ENCODE data around the gene MINDY1. TPM values are rescaled to one million over a fixed set of nuclear protein-coding genes. Genes with fewer than 3 reads are reported as not detected.

MINDY1 gene
- total RNA-seq, 4 donors from 2014 or later: 28.5 to 36.6 (median 30.8) TPM

GRCh38 chr1:151003180-151003579 is 3.5 kb downstream of the MINDY1 start:
- DNase-seq (ENCODE audit: low spot score in 2 of 2): no peak
- no peak for TF ChIP-seq POLR2A (IDR thresholded peaks at IDR 0.05)
- no peak for TF ChIP-seq CTCF (IDR thresholded peaks at IDR 0.05)
- H3K4me3 ChIP-seq (ENCODE audit: low read depth, poor library complexity, severe bottlenecking): no peak overlapping the region
- intact Hi-C loops (cut with DNase I; ENCODE audit: low total_unique reads): no loop called here

- H3K4me3 ChIP-seq (ENCODE audit: low read depth, poor library complexity, severe bottlenecking): no peak overlapping the region
- WGBS, 2 donors: 47 to 51% methylated on average over 2 of the region's 2 CpGs
Measured at GRCh38 chr1:151002611-151003010, 4.1 kb downstream of the MINDY1 start.

GRCh38 chr1:151002051-151002450 is 4.7 kb downstream of the MINDY1 start:
- TF ChIP-seq POLR2A (IDR thresholded peaks at IDR 0.05) (no peak), CTCF (IDR thresholded peaks at IDR 0.05) (no peak)
- no peak for DNase-seq (ENCODE audit: low spot score in 2 of 2)
- no peak overlapping the region for H3K4me3 ChIP-seq (ENCODE audit: low read depth, poor library complexity, severe bottlenecking)
- intact Hi-C loops (cut with DNase I; ENCODE audit: low total_unique reads): no loop called here
- WGBS, 2 donors: 61 to 72% methylated on average over 3 of the region's 3 CpGs

More at GRCh38 chr1:151002611-151003010, 4.1 kb downstream of the MINDY1 start:
- TF ChIP-seq CTCF (IDR thresholded peaks at IDR 0.05) (no peak), POLR2A (IDR thresholded peaks at IDR 0.05) (no peak)
- no peak for DNase-seq (ENCODE audit: low spot score in 2 of 2)
- intact Hi-C loops (cut with DNase I; ENCODE audit: low total_unique reads): no loop called here

GRCh38 chr1:151001602-151002001 is 5.1 kb downstream of the MINDY1 start:
- intact Hi-C loops (cut with DNase I; ENCODE audit: low total_unique reads): no loop called here
- no peak overlapping the region for H3K4me3 ChIP-seq (ENCODE audit: low read depth, poor library complexity, severe bottlenecking)
- no peak for DNase-seq (ENCODE audit: low spot score in 2 of 2)
- 70 to 85% methylated on average over 4 of the region's 4 CpGs for WGBS, 2 donors
- no peak for TF ChIP-seq CTCF (IDR thresholded peaks at IDR 0.05)
- no peak for TF ChIP-seq POLR2A (IDR thresholded peaks at IDR 0.05)

GRCh38 chr1:151000408-151000807 is 6.3 kb downstream of the MINDY1 start:
- TF ChIP-seq CTCF (IDR thresholded peaks at IDR 0.05): no peak
- TF ChIP-seq POLR2A (IDR thresholded peaks at IDR 0.05): no peak
- intact Hi-C loops (cut with DNase I; ENCODE audit: low total_unique reads): no loop called here
- no peak for DNase-seq (ENCODE audit: low spot score in 2 of 2)
- H3K4me3 ChIP-seq (ENCODE audit: low read depth, poor library complexity, severe bottlenecking): no peak overlapping the region
- WGBS, 2 donors: 97% methylated on average over 3 of the region's 3 CpGs

GRCh38 chr1:150999926-151000325 is 6.8 kb downstream of the MINDY1 start:
- no peak overlapping the region for H3K4me3 ChIP-seq (ENCODE audit: low read depth, poor library complexity, severe bottlenecking)
- DNase-seq (ENCODE audit: low spot score in 2 of 2): no peak
- no peak for TF ChIP-seq CTCF (IDR thresholded peaks at IDR 0.05)
- no peak for TF ChIP-seq POLR2A (IDR thresholded peaks at IDR 0.05)
- intact Hi-C loops (cut with DNase I; ENCODE audit: low total_unique reads): loop anchor here (10.0 kb wide), 2 partner anchors 445 to 515 kb away; partner anchors contain the start of gene TARS2
- 90 to 93% methylated on average over 2 of the region's 2 CpGs for WGBS, 2 donors
